Cortex of kidney (tissue), 1 donor: ENCODE measurements around the gene PDE4C.

Source experiments
- DNase-seq: peaks from one replicate; lab custom pipeline; 2025; lab: John Stamatoyannopoulos, UW

The PDE4C gene

DNA sequence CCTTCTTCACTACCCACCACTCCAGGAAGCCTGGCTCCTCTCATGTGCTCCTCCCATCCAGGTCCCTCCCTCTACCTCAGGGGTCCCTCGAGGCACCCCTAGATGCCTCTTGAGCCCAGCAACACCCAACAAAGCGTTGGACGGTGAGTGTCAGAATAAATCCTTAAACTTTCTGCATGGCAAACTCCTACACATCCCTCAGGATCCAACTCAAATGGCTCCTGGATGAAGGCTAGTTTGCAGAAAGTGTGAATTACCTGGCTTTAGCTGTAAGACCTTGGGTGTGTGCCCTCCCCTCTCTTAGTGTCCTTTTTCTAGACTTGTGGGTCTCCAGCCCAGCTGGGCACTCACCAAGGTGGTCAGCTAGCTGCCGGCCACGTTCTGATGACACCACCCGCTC, 27.9 kb downstream of the PDE4C start:
- no peak for DNase-seq

DNA sequence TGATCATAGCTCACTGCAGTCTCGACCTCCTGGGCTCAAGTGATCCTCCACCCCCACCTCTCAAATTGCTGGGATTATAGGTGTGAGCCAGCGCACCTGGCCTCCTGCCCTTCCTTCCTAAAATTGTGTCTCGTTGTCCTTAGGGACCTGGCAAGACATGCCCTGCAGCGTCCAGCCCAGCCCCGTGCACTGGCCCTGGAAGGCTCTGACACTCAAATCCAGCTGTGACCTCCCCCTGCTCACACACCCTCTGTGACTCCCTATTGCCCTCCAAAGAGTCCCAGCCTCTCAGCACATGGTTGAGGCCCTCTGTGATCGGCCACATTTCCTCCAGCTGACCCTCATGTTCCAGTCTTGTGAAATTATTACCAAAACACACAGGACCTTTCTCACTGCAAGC, 28.3 kb downstream of the PDE4C start:
- DNase-seq = no peak

DNA sequence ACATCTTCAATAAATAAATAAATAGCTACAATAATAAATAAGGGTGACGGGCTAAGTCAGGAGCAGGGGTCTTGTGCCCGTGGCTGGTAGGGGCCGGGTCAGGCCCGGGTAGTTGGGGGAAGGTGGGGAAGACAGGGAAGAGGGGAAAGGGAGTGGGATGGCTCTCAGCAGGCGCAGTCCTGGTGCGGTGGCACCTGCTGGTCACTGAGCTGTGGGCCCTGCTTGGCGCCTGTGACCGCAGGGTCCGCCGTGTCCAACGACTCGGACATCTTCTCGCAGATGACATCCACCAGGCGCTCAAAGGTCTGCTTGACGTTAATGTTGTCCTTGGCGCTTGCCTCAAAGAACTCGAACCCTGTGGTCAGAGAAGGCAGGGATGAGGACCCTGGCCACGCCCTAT, 28.9 kb downstream of the PDE4C start:
- no peak for DNase-seq

DNA sequence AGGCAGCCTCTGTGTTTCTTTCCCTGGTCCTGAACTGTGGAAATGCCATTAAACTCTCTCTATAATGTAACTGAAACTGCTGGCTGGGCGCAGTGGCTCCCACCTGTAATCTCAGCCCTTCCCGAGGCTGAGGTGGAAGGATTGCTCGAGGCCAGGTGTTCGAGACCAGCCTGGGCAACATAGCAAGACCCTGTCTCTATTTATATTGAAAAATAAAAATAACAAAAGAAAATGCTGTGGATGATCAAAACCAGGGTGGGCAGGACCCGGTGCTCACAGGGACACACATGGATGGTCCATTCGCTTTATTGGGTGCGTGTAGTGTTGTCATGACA, 29.8 kb downstream of the PDE4C start:
- DNase-seq = no peak

DNA sequence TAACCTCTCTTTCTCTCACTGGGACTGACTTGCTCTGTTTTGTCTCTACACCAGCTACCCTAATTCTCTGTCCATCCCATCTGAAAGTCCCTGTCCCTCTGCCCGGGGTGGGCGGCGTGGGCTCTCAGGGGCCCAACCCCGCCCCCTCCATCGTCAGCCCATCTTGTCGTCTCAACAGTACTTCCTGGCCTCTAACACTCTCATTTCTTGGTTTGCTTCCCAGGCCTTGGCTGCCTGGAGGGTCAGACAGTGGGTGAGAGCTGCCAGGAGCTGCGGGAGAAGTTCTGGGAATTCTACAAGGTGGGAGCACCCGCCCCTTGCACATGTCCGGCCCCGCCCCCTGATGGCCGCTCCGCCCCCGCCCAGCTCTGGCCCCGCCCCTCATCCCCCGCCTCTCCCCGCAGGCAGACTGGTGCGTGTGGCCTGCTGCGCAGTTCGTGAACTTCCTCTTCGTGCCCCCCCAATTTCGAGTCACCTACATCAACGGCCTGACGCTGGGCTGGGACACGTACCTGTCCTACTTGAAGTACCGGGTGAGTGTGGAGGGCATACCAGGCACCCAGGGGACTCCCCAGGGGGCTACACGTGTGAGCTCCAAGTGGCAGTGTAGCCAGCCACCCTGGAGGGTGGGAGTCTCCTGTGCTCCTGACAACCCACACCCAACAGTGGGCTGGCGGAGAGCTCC, 31.5 kb downstream of the PDE4C start:
- DNase-seq = no peak

DNA sequence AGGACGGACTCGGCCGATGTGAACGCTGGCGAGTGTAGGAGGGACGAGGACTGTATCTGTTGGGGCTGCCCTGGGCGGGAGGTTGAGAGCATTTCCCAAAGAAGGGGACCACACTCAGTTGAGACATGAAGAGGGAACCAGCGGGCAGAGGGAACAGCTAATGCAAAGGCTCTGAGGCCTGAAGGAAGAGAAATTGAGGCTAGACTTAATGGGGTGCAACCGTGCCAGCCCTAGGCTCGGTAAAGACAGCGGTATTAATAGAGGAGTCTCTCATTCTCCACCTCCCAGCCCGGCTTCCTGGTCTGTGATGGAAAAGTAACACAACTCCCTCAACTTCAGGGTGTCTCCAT, 32.1 kb downstream of the PDE4C start:
- DNase-seq = no peak

DNA sequence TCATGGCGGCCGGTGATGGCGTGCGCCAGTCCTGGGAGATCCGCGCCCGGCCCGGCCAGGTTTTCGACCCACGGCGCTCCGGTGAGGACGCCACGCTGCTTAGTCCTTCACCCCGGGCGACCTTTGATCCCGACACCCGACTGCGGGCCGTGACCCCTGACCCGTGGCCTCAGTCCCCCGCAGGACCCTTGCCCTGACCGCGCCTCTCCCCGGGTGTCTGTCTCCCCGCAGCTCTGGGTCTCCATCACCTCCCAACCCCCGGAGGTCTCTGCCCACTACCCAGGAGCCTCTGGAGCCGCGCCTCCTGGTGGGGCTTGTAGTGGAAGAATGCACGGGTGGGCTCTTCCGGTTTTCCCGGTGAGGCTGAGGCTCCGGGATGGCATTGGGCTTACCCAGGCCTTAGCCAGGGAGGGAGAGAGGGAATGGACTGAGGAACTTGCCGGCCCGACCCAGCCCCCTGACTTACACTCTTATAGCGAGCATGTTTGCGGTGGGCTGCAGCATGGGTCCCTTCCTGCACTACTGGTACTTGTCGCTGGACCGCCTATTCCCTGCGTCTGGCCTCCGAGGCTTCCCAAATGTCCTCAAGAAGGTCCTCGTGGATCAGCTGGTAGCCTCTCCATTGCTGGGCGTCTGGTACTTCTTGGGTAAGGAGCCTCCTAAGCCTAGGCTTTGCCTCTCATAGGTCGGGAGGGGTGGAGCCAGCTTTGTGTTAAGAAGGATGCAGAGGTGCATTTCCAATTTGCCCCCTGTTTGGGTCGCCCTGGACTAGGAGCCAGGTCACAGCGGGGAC, 32.7 kb downstream of the PDE4C start:
- no peak for DNase-seq

DNA sequence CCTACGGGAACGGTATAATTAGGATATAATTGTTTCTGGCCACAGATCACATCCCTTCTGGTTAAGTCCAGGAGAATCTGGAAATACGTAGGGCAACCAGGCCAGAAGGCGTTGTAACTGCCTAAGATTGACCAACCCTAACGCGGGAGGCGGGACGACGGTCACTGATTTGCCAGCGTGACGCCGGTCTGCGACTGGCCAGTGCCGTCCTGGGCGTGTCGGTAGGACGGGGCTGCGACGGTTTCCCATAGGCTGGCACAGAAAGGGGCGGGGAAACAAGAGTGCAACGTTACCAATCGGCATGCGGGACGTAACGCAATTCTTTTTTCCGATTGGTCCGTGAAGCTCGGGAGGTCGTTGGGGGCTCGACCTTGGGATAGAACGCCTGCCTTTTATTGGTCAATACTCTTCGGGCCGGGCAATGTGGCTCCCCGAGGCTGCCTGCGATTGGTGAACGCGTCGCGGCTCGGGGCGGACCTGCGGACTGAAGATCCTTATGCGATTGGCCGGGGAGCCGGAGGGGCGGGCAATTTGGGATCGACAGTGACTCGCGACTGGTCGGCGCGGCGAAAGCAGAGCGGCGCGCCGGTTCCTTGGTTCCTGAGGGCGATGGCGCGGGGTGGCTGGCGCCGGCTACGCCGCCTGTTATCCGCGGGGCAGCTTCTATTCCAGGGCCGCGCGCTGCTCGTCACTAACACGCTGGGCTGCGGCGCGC, 33.4 kb downstream of the PDE4C start, which contains the start of gene MPV17L2:
MPV17L2 (plus strand) TSS at position 546 of the 715 bp plus-strand sequence; CDS start at position 610, 64 bp downstream.
- peak; percentile 100 for DNase-seq

DNA sequence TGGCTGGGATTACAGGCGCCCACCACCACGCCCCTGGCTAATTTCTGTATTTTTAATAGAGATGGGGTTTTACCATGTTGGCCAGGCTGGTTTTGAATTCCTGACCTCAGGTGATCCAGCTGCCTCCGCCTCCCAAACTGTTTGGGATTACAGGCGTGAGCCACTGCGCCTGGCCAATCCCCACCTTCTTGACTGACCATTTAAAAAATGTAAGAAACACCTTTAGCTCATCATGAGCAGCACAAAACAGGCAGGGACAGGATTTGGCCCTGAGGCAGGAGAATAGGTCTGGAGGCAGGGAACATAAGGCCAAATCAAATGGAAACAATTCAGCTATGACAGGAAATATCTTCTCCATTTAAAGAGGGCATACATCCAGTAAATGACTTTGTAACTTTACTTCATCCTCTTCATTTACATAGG, 34.6 kb downstream of the PDE4C start:
- no peak for DNase-seq

DNA sequence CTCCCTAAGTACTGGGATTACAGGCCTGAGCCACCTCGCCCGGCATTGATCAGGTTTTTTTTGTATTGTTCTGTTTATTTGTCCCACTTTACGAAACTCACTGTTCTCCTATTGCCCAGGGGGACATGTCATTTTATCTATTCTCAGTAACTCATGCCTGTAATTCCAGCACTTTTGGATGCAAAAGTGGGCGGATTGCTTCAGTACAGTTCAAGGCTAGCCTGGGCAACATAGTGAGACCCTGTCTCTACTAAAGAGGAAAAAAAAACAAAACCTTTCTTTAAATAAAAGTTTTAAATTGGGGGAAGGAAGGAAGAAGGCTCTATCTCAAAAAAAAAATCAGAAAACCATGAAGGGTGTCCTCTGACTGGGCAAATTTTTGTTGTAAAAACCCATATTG, 36.0 kb downstream of the PDE4C start:
- DNase-seq = no peak

DNA sequence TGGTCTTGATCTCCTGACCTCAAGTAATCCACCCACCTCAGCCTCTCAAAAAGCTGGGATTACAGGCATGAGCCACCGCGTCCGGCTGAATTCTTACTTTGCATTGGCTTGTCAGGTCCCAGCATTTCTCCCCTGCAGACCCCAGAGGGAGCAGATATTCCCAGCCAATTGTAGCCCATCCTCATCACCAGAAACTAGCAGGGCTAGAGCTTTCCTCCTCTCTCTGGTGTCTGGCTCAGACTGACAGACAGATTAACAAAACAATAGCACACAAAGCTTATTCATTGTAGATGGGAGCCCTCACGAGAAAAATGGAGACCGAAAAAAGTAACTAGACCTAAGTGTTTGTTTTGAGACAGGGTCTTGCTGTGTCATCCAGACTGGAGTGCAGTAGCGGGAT, 40.7 kb downstream of the PDE4C start:
- no peak for DNase-seq

DNA sequence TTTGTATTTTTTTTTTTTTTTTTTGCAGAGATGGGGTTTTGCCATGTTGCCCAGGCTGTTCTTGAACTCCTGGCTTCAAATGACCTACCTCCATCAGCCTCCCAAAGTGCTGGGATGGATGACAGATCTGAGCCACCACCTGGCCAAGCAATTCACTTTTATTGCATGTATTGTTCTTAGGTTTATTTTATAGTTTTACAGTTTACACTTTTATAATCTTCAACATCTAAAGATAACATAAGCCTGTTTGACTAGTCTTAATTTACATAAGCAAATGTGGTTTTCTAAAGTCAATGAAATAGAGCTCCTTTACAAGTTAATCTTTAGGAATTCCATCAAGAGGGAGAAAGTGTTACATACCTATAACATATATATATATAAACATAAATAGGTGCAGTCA, 42.7 kb downstream of the PDE4C start:
- no peak for DNase-seq

DNA sequence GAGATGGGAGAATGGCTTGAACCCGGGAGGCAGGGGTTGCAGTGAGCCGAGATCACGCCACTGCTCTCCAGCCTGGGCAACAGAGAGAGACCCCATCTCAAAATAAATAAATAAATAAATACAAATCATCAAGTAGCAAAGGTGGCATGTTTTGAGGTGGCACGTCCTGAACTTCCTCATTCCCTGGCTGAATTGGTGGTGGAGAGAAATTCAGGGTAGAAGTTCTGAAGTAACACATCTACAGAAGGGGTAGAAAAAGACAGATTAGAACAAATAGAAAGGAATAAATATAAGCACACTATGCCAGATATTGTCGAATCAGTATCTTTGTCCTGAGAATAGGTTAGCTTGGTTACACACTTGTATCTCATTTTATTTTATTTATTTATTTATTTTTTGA, 46.3 kb downstream of the PDE4C start:
- DNase-seq = no peak

DNA sequence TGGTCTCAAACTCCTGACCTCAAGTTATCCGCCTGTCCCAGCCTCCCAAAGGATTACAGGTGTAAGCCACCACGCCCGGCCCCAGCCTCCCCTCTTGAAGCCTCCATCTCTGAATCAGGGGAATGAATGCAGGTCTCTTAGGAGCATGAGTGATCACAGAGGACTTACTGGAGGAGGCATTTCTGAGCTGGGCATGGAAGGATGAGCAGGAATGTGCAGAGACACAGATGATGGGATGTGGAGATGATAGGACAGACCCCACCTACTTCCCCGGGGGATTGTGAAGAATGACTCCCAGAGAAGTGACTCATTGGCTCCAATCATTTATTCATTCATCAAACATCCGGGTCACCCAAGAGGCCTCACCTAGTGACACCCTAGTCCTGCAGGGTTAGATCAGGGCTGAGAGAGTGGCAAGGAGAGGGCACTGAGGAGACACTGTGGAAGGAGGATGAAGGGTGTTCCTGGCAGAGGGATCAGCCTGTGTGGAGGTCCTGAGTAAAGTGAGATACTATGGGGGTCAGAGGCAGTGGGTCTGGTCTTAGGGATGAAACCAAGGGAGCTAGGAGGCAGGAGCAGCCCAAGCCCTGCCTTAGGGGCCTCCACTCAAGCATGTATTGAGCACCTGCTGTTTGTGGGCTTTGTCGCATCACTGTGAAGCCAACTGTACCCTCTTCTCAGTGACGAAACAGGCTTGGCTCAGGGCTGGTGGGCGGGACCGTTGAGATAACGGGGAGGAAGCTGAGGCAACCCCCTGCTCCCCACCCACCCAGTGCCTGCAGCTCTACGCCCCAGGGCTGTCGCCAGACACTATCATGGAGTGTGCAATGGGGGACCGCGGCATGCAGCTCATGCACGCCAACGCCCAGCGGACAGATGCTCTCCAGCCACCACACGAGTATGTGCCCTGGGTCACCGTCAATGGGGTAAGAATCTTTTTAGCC, 49.6 kb downstream of the PDE4C start:
- no peak for DNase-seq

DNA sequence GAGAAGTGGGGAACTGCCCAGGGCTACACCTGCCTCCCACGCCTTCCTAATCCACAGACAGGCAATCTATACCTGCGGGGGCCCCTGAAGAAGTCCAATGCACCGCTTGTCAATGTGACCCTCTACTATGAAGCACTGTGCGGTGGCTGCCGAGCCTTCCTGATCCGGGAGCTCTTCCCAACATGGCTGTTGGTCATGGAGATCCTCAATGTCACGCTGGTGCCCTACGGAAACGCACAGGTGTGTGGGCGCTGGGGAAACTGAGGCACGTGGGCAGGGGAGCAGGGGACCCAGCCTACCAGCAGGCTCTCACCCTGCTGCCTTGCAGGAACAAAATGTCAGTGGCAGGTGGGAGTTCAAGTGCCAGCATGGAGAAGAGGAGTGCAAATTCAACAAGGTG, 51.3 kb downstream of the PDE4C start:
- no peak for DNase-seq
